Activated naive CD8-positive, alpha-beta T cell treated with anti-CD3 and anti-CD28 coated beads for 36 hours (primary cell): Measurements from ENCODE around the gene CDK13. TPM values are rescaled to one million over a fixed set of nuclear protein-coding genes. Genes with fewer than 3 reads are reported as not detected.
A peak's percentile ranks its signal among the peaks of the same experiment; 100 is the strongest.

Source experiments
- DNase-seq: peaks from one replicate; pipeline ENCODE4 v3.0.0; 2021
- H3K27ac Mint-ChIP-seq: one replicate; pipeline ENCODE4 v1.8.0; 2022; ENCODE audit warnings: mild to moderate bottlenecking, moderate library complexity, mixed read lengths
- H3K27me3 Mint-ChIP-seq: one replicate; pipeline ENCODE4 v1.8.0; 2022; ENCODE audit warnings: mild to moderate bottlenecking, mixed read lengths
- H3K36me3 Mint-ChIP-seq: one replicate; pipeline ENCODE4 v1.8.0; 2021; ENCODE audit warnings: mild to moderate bottlenecking, mixed read lengths
- H3K4me1 Mint-ChIP-seq: one replicate; pipeline ENCODE4 v1.8.0; 2021; ENCODE audit warnings: mixed read lengths
- H3K4me3 Mint-ChIP-seq: one replicate; pipeline ENCODE4 v1.8.0; 2022; ENCODE audit warnings: mild to moderate bottlenecking, moderate library complexity, mixed read lengths
- H3K9me3 Mint-ChIP-seq: one replicate; pipeline ENCODE4 v1.8.0; 2022; ENCODE audit warnings: mixed read lengths
- total RNA-seq, 2 experiments: library from RNA; stranded (reverse); gene quantifications; one replicate each; pipeline ENCODE4 v1.2.3, GENCODE V29; 2021

CDK13 gene
- total RNA-seq, 2 experiments from 2014 or later = 31.0 to 31.1 TPM

- no peak for DNase-seq
- Mint-ChIP-seq H3K36me3 (peaks cover 15% of the 10 kb centered on the region), H3K4me1 (peaks cover 36% of the 10 kb centered on the region), H3K27ac (no peak overlapping the region), H3K9me3 (no peaks in the 10 kb centered on the region), H3K4me3 (no peak overlapping the region), H3K27me3 (no peaks in the 10 kb centered on the region)
Measured at GRCh38 chr7:40019558-40019957, 69.5 kb downstream of the CDK13 start.

GRCh38 chr7:40024048-40024447 is 74.0 kb downstream of the CDK13 start:
- peak overlapping the region; percentile 4 for H3K27ac Mint-ChIP-seq
- DNase-seq = no peak

GRCh38 chr7:40024841-40025240 is 74.8 kb downstream of the CDK13 start:
- DNase-seq = no peak
- peaks cover 25% of the 10 kb centered on the region for H3K4me1 Mint-ChIP-seq
- H3K27me3 Mint-ChIP-seq = no peaks in the 10 kb centered on the region
- peaks cover 13% of the 10 kb centered on the region for H3K36me3 Mint-ChIP-seq
- H3K4me3 Mint-ChIP-seq = no peak overlapping the region
- H3K27ac Mint-ChIP-seq = no peak overlapping the region
- no peaks in the 10 kb centered on the region for H3K9me3 Mint-ChIP-seq

More at GRCh38 chr7:40024048-40024447, 74.0 kb downstream of the CDK13 start:
- no peaks in the 10 kb centered on the region for H3K27me3 Mint-ChIP-seq
- H3K9me3 Mint-ChIP-seq = no peaks in the 10 kb centered on the region
- no peak overlapping the region for H3K4me3 Mint-ChIP-seq
- peaks cover 13% of the 10 kb centered on the region for H3K36me3 Mint-ChIP-seq
- H3K4me1 Mint-ChIP-seq = peaks cover 25% of the 10 kb centered on the region

GRCh38 chr7:40027545-40027944 is 77.5 kb downstream of the CDK13 start:
- no peak overlapping the region for H3K27ac Mint-ChIP-seq

GRCh38 chr7:40033826-40034225 is 83.8 kb downstream of the CDK13 start:
- H3K27me3 Mint-ChIP-seq = no peaks in the 10 kb centered on the region

More at GRCh38 chr7:40027545-40027944, 77.5 kb downstream of the CDK13 start:
- Mint-ChIP-seq H3K9me3 (no peaks in the 10 kb centered on the region), H3K36me3 (peaks cover 20% of the 10 kb centered on the region), H3K4me1 (peaks cover 22% of the 10 kb centered on the region), H3K27me3 (no peaks in the 10 kb centered on the region), H3K4me3 (no peak overlapping the region)
- no peak for DNase-seq

GRCh38 chr7:40041456-40041855 is 91.4 kb downstream of the CDK13 start:
- Mint-ChIP-seq H3K36me3 (peaks cover 9% of the 10 kb centered on the region), H3K4me3 (no peak overlapping the region), H3K27me3 (no peaks in the 10 kb centered on the region), H3K9me3 (peaks cover 6% of the 10 kb centered on the region), H3K4me1 (peaks cover 9% of the 10 kb centered on the region), H3K27ac (no peak overlapping the region)
- DNase-seq = no peak

More at GRCh38 chr7:40033826-40034225, 83.8 kb downstream of the CDK13 start:
- Mint-ChIP-seq H3K9me3 (peaks cover 6% of the 10 kb centered on the region), H3K27ac (peak overlapping the region; percentile 12), H3K4me1 (peaks cover 20% of the 10 kb centered on the region), H3K36me3 (peaks cover 22% of the 10 kb centered on the region), H3K4me3 (no peak overlapping the region)
- DNase-seq = no peak

GRCh38 chr7:40043164-40043563 is 93.1 kb downstream of the CDK13 start:
- Mint-ChIP-seq H3K36me3 (peaks cover 2% of the 10 kb centered on the region), H3K27me3 (no peaks in the 10 kb centered on the region), H3K9me3 (no peaks in the 10 kb centered on the region), H3K27ac (no peak overlapping the region), H3K4me1 (peaks cover 3% of the 10 kb centered on the region), H3K4me3 (no peak overlapping the region)
- DNase-seq = no peak

GRCh38 chr7:40047661-40048060 is 97.6 kb downstream of the CDK13 start:
- H3K36me3 Mint-ChIP-seq = peaks cover 2% of the 10 kb centered on the region
- H3K27me3 Mint-ChIP-seq = no peaks in the 10 kb centered on the region
- DNase-seq = no peak
- H3K4me3 Mint-ChIP-seq = no peak overlapping the region
- no peaks in the 10 kb centered on the region for H3K9me3 Mint-ChIP-seq
- H3K27ac Mint-ChIP-seq = no peak overlapping the region
- H3K4me1 Mint-ChIP-seq = peaks cover 3% of the 10 kb centered on the region

GRCh38 chr7:40057292-40057691 is 107.2 kb downstream of the CDK13 start:
- Mint-ChIP-seq H3K27me3 (no peaks in the 10 kb centered on the region), H3K4me1 (no peaks in the 10 kb centered on the region), H3K36me3 (no peaks in the 10 kb centered on the region)

GRCh38 chr7:40058026-40058425 is 108.0 kb downstream of the CDK13 start:
- Mint-ChIP-seq H3K27me3 (no peaks in the 10 kb centered on the region), H3K9me3 (no peaks in the 10 kb centered on the region), H3K4me1 (no peaks in the 10 kb centered on the region), H3K4me3 (no peak overlapping the region), H3K27ac (no peak overlapping the region), H3K36me3 (no peaks in the 10 kb centered on the region)
- DNase-seq = no peak

More at GRCh38 chr7:40057292-40057691, 107.2 kb downstream of the CDK13 start:
- H3K27ac Mint-ChIP-seq = no peak overlapping the region
- no peaks in the 10 kb centered on the region for H3K9me3 Mint-ChIP-seq
- no peak for DNase-seq
- no peak overlapping the region for H3K4me3 Mint-ChIP-seq

GRCh38 chr7:40058636-40059035 is 108.6 kb downstream of the CDK13 start:
- H3K27me3 Mint-ChIP-seq = no peaks in the 10 kb centered on the region
- no peak overlapping the region for H3K27ac Mint-ChIP-seq
- DNase-seq = no peak
- no peaks in the 10 kb centered on the region for H3K9me3 Mint-ChIP-seq
- H3K4me3 Mint-ChIP-seq = no peak overlapping the region
- peaks cover 2% of the 10 kb centered on the region for H3K36me3 Mint-ChIP-seq
- H3K4me1 Mint-ChIP-seq = no peaks in the 10 kb centered on the region

GRCh38 chr7:40059057-40059456 is 109.0 kb downstream of the CDK13 start:
- no peak for DNase-seq
- Mint-ChIP-seq H3K4me3 (no peak overlapping the region), H3K9me3 (no peaks in the 10 kb centered on the region), H3K36me3 (peaks cover 2% of the 10 kb centered on the region), H3K27ac (no peak overlapping the region), H3K4me1 (no peaks in the 10 kb centered on the region), H3K27me3 (no peaks in the 10 kb centered on the region)

GRCh38 chr7:40072268-40072667 is 122.2 kb downstream of the CDK13 start:
- H3K4me3 Mint-ChIP-seq = no peak overlapping the region
- H3K27ac Mint-ChIP-seq = no peak overlapping the region
- H3K36me3 Mint-ChIP-seq = no peaks in the 10 kb centered on the region
- H3K27me3 Mint-ChIP-seq = no peaks in the 10 kb centered on the region
- peaks cover 4% of the 10 kb centered on the region for H3K4me1 Mint-ChIP-seq
- H3K9me3 Mint-ChIP-seq = no peaks in the 10 kb centered on the region
- no peak for DNase-seq

GRCh38 chr7:40073239-40073638 is 123.2 kb downstream of the CDK13 start:
- H3K4me1 Mint-ChIP-seq = peaks cover 4% of the 10 kb centered on the region
- H3K9me3 Mint-ChIP-seq = no peaks in the 10 kb centered on the region
- no peak overlapping the region for H3K27ac Mint-ChIP-seq
- no peaks in the 10 kb centered on the region for H3K36me3 Mint-ChIP-seq
- H3K27me3 Mint-ChIP-seq = no peaks in the 10 kb centered on the region
- DNase-seq = no peak
- H3K4me3 Mint-ChIP-seq = no peak overlapping the region

GRCh38 chr7:40077849-40078248 is 127.8 kb downstream of the CDK13 start:
- Mint-ChIP-seq H3K4me3 (no peak overlapping the region), H3K9me3 (no peaks in the 10 kb centered on the region), H3K27ac (peak overlapping the region; percentile 48), H3K36me3 (peaks cover 2% of the 10 kb centered on the region), H3K4me1 (peaks cover 2% of the 10 kb centered on the region), H3K27me3 (no peaks in the 10 kb centered on the region)
- DNase-seq = no peak

- H3K36me3 Mint-ChIP-seq = peaks cover 16% of the 10 kb centered on the region
- no peak for DNase-seq
- no peaks in the 10 kb centered on the region for H3K9me3 Mint-ChIP-seq
- no peak overlapping the region for H3K27ac Mint-ChIP-seq
- H3K4me3 Mint-ChIP-seq = no peak overlapping the region
- no peaks in the 10 kb centered on the region for H3K27me3 Mint-ChIP-seq
- H3K4me1 Mint-ChIP-seq = peaks cover 8% of the 10 kb centered on the region
Measured at GRCh38 chr7:40092182-40092581, 142.1 kb downstream of the CDK13 start.
